ENCODE data around the gene TBC1D12. TPM values are rescaled to one million over a fixed set of nuclear protein-coding genes. Genes with fewer than 3 reads are reported as not detected.

Gene TBC1D12
- total RNA-seq, 2 donors from 2014 or later = 12.0 to 12.5 TPM

GRCh38 chr10:94402843-94403379 is 570 bp downstream of the TBC1D12 start:
- no peak for DNase-seq (ENCODE audit: low spot score)

GRCh38 chr10:94403380-94404213 is 1.3 kb downstream of the TBC1D12 start:
- DNase-seq (ENCODE audit: low spot score) = peak; percentile 91
- intact Hi-C loops (cut with DNase I) = no loop called here

More at GRCh38 chr10:94402843-94403379, 570 bp downstream of the TBC1D12 start:
- intact Hi-C loops (cut with DNase I) = no loop called here

- no peak for DNase-seq (ENCODE audit: low spot score)
- intact Hi-C loops (cut with DNase I) = no loop called here
Measured at GRCh38 chr10:94405406-94405805, 3.1 kb downstream of the TBC1D12 start.

GRCh38 chr10:94407668-94408067 is 5.3 kb downstream of the TBC1D12 start:
- no peak for DNase-seq (ENCODE audit: low spot score)
- intact Hi-C loops (cut with DNase I) = no loop called here

- intact Hi-C loops (cut with DNase I) = no loop called here
Measured at GRCh38 chr10:94409021-94409657, 6.8 kb downstream of the TBC1D12 start.

GRCh38 chr10:94411304-94411703 is 9.0 kb downstream of the TBC1D12 start:
- intact Hi-C loops (cut with DNase I) = no loop called here

More at GRCh38 chr10:94409021-94409657, 6.8 kb downstream of the TBC1D12 start:
- no peak for DNase-seq (ENCODE audit: low spot score)

GRCh38 chr10:94412449-94412848 is 10.1 kb downstream of the TBC1D12 start:
- intact Hi-C loops (cut with DNase I) = no loop called here

More at GRCh38 chr10:94411304-94411703, 9.0 kb downstream of the TBC1D12 start:
- DNase-seq (ENCODE audit: low spot score) = no peak

GRCh38 chr10:94413361-94413760 is 11.0 kb downstream of the TBC1D12 start:
- DNase-seq (ENCODE audit: low spot score) = no peak
- intact Hi-C loops (cut with DNase I) = no loop called here

More at GRCh38 chr10:94412449-94412848, 10.1 kb downstream of the TBC1D12 start:
- no peak for DNase-seq (ENCODE audit: low spot score)

GRCh38 chr10:94416896-94417295 is 14.6 kb downstream of the TBC1D12 start:
- intact Hi-C loops (cut with DNase I) = no loop called here
- no peak for DNase-seq (ENCODE audit: low spot score)

- intact Hi-C loops (cut with DNase I) = no loop called here
- no peak for DNase-seq (ENCODE audit: low spot score)
Measured at GRCh38 chr10:94417321-94417720, 15.0 kb downstream of the TBC1D12 start.

GRCh38 chr10:94420516-94420915 is 18.2 kb downstream of the TBC1D12 start:
- no peak for DNase-seq (ENCODE audit: low spot score)
- intact Hi-C loops (cut with DNase I) = no loop called here

- intact Hi-C loops (cut with DNase I) = no loop called here
- DNase-seq (ENCODE audit: low spot score) = no peak
Measured at GRCh38 chr10:94420998-94421528, 18.7 kb downstream of the TBC1D12 start.

- no peak for DNase-seq (ENCODE audit: low spot score)
- intact Hi-C loops (cut with DNase I) = no loop called here
Measured at GRCh38 chr10:94423627-94424026, 21.3 kb downstream of the TBC1D12 start.

GRCh38 chr10:94424714-94425337 is 22.5 kb downstream of the TBC1D12 start:
- DNase-seq (ENCODE audit: low spot score) = no peak
- intact Hi-C loops (cut with DNase I) = no loop called here

- intact Hi-C loops (cut with DNase I) = no loop called here
- DNase-seq (ENCODE audit: low spot score) = no peak
Measured at GRCh38 chr10:94425942-94426341, 23.6 kb downstream of the TBC1D12 start.

GRCh38 chr10:94427166-94427565 is 24.8 kb downstream of the TBC1D12 start:
- DNase-seq (ENCODE audit: low spot score) = no peak
- intact Hi-C loops (cut with DNase I) = no loop called here

GRCh38 chr10:94428766-94429707 is 26.7 kb downstream of the TBC1D12 start:
- intact Hi-C loops (cut with DNase I) = no loop called here
- DNase-seq (ENCODE audit: low spot score) = no peak

- intact Hi-C loops (cut with DNase I) = no loop called here
- DNase-seq (ENCODE audit: low spot score) = no peak
Measured at GRCh38 chr10:94430701-94431100, 28.4 kb downstream of the TBC1D12 start.

GRCh38 chr10:94432443-94432842 is 30.1 kb downstream of the TBC1D12 start:
- intact Hi-C loops (cut with DNase I) = no loop called here
- no peak for DNase-seq (ENCODE audit: low spot score)

Data from posterior vena cava (tissue), 2 donors.